Thyroid gland (tissue), 4 donors: Measurements from ENCODE around the gene PRSS50. TPM values are rescaled to one million over a fixed set of nuclear protein-coding genes. Genes with fewer than 3 reads are reported as not detected.
"Not testable (repeated sequence)": the region's sequence is repeated elsewhere in the genome, so short reads cannot be mapped to it uniquely, and the experiment has no call there.

Experiments
- DNase-seq, 2 donors: peaks; one replicate each; pipeline ENCODE4 v3.0.0-alpha.2; 2019
- H3K27ac ChIP-seq, 3 donors: fragments of 200-600 bp; sonication (generic); 1 replicate in 2 of 3; 2 replicates in 1 of 3; pipeline ENCODE4 v1.5.1; 2016 to 2019; ENCODE audit warnings: mild to moderate bottlenecking in 1 of 3, moderate library complexity in 1 of 3
- H3K27me3 ChIP-seq: fragments of 200-600 bp; sonication (generic); one replicate; pipeline ENCODE4 v1.5.1; 2019
- H3K36me3 ChIP-seq, 2 donors: fragments of 200-600 bp; sonication (generic); one replicate each; pipeline ENCODE4 v1.5.1; 2016 to 2019
- H3K4me1 ChIP-seq, 2 donors: fragments of 200-600 bp; sonication (generic); one replicate each; pipeline ENCODE4 v1.5.1; 2017 to 2019
- H3K4me3 ChIP-seq, 3 donors: fragments of 200-600 bp; sonication (generic); replicated peaks in 1 of 3; 1 replicate in 2 of 3; 2 replicates in 1 of 3; pipeline ENCODE4 v1.5.1; 2016; ENCODE audit warnings: mild to moderate bottlenecking in 1 of 3
- H3K9me3 ChIP-seq: fragments of 200-600 bp; sonication (generic); one replicate; pipeline ENCODE4 v1.5.1; 2017
- CTCF ChIP-seq, 6 experiments: fragments of 200-600 bp in 3 of 6; fragments of 450-650 bp in 3 of 6; sonication (generic) in 3 of 6; IDR thresholded peaks; one replicate each; pipeline ENCODE4 v1.5.1; 2016 to 2019; ENCODE audit warnings: antibody characterized with exemption in 6 of 6, mild to moderate bottlenecking in 2 of 6, inconsistent platforms in 1 of 6, moderate library complexity in 1 of 6
- POLR2A ChIP-seq, 2 donors: fragments of 450-650 bp; IDR thresholded peaks; one replicate each; pipeline ENCODE4 v1.6.1; 2017; ENCODE audit warnings: antibody characterized with exemption in 2 of 2, mild to moderate bottlenecking in 2 of 2, moderate library complexity in 1 of 2
- WGBS, 2 donors: methylation state at CpG; one replicate each; pipeline ENCODE4 v1.1.5; 2017; 5-methylcytosine and 5-hydroxymethylcytosine counted together
- intact Hi-C: fragments of 100-400 bp; cut with DNase I; formaldehyde crosslinking; loops from one replicate; pipeline ENCODE4 v1.15.1; 2023
- total RNA-seq, 4 donors: library from RNA; depleted of rRNA; stranded (reverse); fragments of >200 nt; gene quantifications; one replicate each; pipeline ENCODE4 v1.2.3, GENCODE V29; 2016

The PRSS50 gene
- total RNA-seq, 4 donors from 2014 or later: 1.7 to 6.0 (median 3.6) TPM

- H3K4me1 ChIP-seq: no peaks in the 10 kb centered on the region
- H3K27me3 ChIP-seq: no peaks in the 10 kb centered on the region
- TF ChIP-seq CTCF (IDR thresholded peaks at IDR 0.05): no peak
- TF ChIP-seq POLR2A (IDR thresholded peaks at IDR 0.05): no peak
- intact Hi-C loops: loop anchor here (5.0 to 10.0 kb wide), 3 partner anchors 157 to 285 kb away; partner anchors contain the start of gene MYL3
- WGBS, 2 donors: 79 to 84% methylated on average over 4 to 6 of the region's 7 CpGs
- no peaks in the 10 kb centered on the region for H3K9me3 ChIP-seq
- DNase-seq: no peak
- H3K27ac ChIP-seq: no peak overlapping the region
- no peaks in the 10 kb centered on the region for H3K36me3 ChIP-seq
- H3K4me3 ChIP-seq: no peak overlapping the region
Observed at GRCh38 chr3:46707601-46708011, 10.1 kb downstream of the PRSS50 start.

- TF ChIP-seq CTCF (IDR thresholded peaks at IDR 0.05) (no peak), POLR2A (IDR thresholded peaks at IDR 0.05) (no peak)
- 66 to 77% methylated on average over 2 to 12 of the region's 13 CpGs for WGBS, 2 donors
- Histone ChIP-seq H3K9me3 (no peaks in the 10 kb centered on the region), H3K36me3 (no peaks in the 10 kb centered on the region), H3K4me1 (no peaks in the 10 kb centered on the region), H3K4me3 (no peak overlapping the region), H3K27me3 (no peaks in the 10 kb centered on the region), H3K27ac (no peak overlapping the region)
- DNase-seq: no peak
- intact Hi-C loops: loop anchor here (5.0 to 10.0 kb wide), 3 partner anchors 158 to 285 kb away; partner anchors contain the start of gene MYL3
Observed at GRCh38 chr3:46706771-46707582, 10.7 kb downstream of the PRSS50 start.

GRCh38 chr3:46705751-46706552, 11.7 kb downstream of the PRSS50 start:
- Histone ChIP-seq H3K4me1 (peaks cover 6% of the 10 kb centered on the region in 2 donors), H3K27ac (no peak overlapping the region), H3K36me3 (no peaks in the 10 kb centered on the region), H3K4me3 (no peak overlapping the region), H3K27me3 (no peaks in the 10 kb centered on the region), H3K9me3 (no peaks in the 10 kb centered on the region)
- intact Hi-C loops: loop anchor here (5.0 to 10.0 kb wide), 3 partner anchors 159 to 286 kb away; partner anchors contain the start of gene MYL3
- WGBS, 2 donors: 73 to 77% methylated on average over 16 to 19 of the region's 19 CpGs
- no peak for DNase-seq
- no peak for TF ChIP-seq POLR2A (IDR thresholded peaks at IDR 0.05)
- no peak for TF ChIP-seq CTCF (IDR thresholded peaks at IDR 0.05)

- H3K9me3 ChIP-seq: no peaks in the 10 kb centered on the region
- no peak overlapping the region for H3K27ac ChIP-seq
- H3K27me3 ChIP-seq: no peaks in the 10 kb centered on the region
- WGBS, 2 donors: 25% methylated on average over 4 of the region's 4 CpGs; no CpG with 5 or more reads in 1 of the 2 donors
- H3K36me3 ChIP-seq: no peaks in the 10 kb centered on the region
- no peak overlapping the region for H3K4me3 ChIP-seq
- intact Hi-C loops: loop anchor here (5.0 to 10.0 kb wide), 3 partner anchors 160 to 287 kb away; partner anchors contain the start of gene MYL3
- TF ChIP-seq POLR2A (IDR thresholded peaks at IDR 0.05) (no peak), CTCF (IDR thresholded peaks at IDR 0.05) (peak; percentile 90 to 98 (median 94))
- peak; percentile 78 to 82 for DNase-seq
- H3K4me1 ChIP-seq: peaks cover 6 to 15% of the 10 kb centered on the region in 2 donors
Observed at GRCh38 chr3:46705022-46705530, 12.6 kb downstream of the PRSS50 start.

GRCh38 chr3:46704346-46704745, 13.3 kb downstream of the PRSS50 start:
- WGBS, 2 donors: 42% methylated on average over 5 of the region's 7 CpGs; no CpG with 5 or more reads in 1 of the 2 donors
- not testable (repeated sequence) for H3K27ac ChIP-seq, H3K36me3 ChIP-seq, H3K4me3 ChIP-seq, H3K27me3 ChIP-seq, DNase-seq, H3K9me3 ChIP-seq
- H3K4me1 ChIP-seq: peaks cover 6 to 21% of the 10 kb centered on the region in 2 donors
- intact Hi-C loops: loop anchor here (10.0 kb wide), 1 partner anchor 160 kb away; the partner anchor contains the start of gene MYL3
